A549 (cell line): ENCODE results near the gene MROH9. TPM values are rescaled to one million over a fixed set of nuclear protein-coding genes. Genes with fewer than 3 reads are reported as not detected.

ENCODE experiments used
- ATAC-seq, 2 experiments: fragments of 200-7000 bp in 1 of 2; fragments of >200 bp in 1 of 2; cut with Nextera tagmentation in 1 of 2; cut with Tn5 transposase in 1 of 2; 3 replicates each; pipeline versions ENCODE4 v1.8.0 to v1.9.1; 2018 to 2020; ENCODE audit warnings: mild to moderate bottlenecking in 1 of 2, moderate library complexity in 1 of 2
- CTCF ChIA-PET: fragments of 300-600 bp; sonication (Branson Sonifier 250); formaldehyde crosslinking; extraction: SDS; loops from one replicate; lab custom pipeline; 2021; ENCODE audit warnings: antibody characterized with exemption, inconsistent platforms; lab: Yijun Ruan, JAX
- POLR2A ChIA-PET: fragments of 350-600 bp; formaldehyde crosslinking; extraction: SDS; loops from one replicate; lab custom pipeline; 2021; ENCODE audit warnings: antibody characterized with exemption, inconsistent platforms; lab: Yijun Ruan, JAX
- DNase-seq, 2 experiments: peaks; one replicate each; pipeline versions ENCODE4 v3.0.0 to v3.0.0-alpha.2; 2011 to 2016; ENCODE audit warnings: low read depth in 1 of 2, low spot score in 1 of 2
- FAIRE-seq: peaks from 2 replicates; lab custom pipeline; 2011; peaks lifted over from hg19 to GRCh38; lab: Jason Lieb, UNC
- H3K27ac ChIP-seq, 2 experiments: fragments of >200 bp; sonication (Bioruptor Twin); formaldehyde crosslinking; 3 replicates each; pipeline ENCODE4 v1.5.1; 2016 to 2017
- H3K4me1 ChIP-seq: fragments of >200 bp; sonication (Bioruptor Twin); formaldehyde crosslinking; 3 replicates; pipeline ENCODE4 v1.6.1; 2016
- H3K4me2 ChIP-seq: fragments of >200 bp; sonication (Bioruptor Twin); formaldehyde crosslinking; 3 replicates; pipeline ENCODE4 v1.6.1; 2016
- H3K4me3 ChIP-seq: fragments of >200 bp; sonication (Bioruptor Twin); formaldehyde crosslinking; 3 replicates; pipeline ENCODE4 v1.5.1; 2016
- H3K9me3 ChIP-seq: fragments of >200 bp; sonication (Bioruptor Twin); formaldehyde crosslinking; 3 replicates; pipeline ENCODE4 v1.6.1; 2016
- CBX2 ChIP-seq: fragments of 200-600 bp; sonication (generic); IDR thresholded peaks from 2 replicates; pipeline ENCODE4 v1.6.1; 2016; ENCODE audit warnings: low read depth, mild to moderate bottlenecking, borderline replicate concordance
- CEBPB ChIP-seq, 2 experiments: fragments of >200 bp in 1 of 2; sonication (Bioruptor Twin) in 1 of 2; formaldehyde crosslinking in 1 of 2; IDR thresholded peaks; 2 replicates each; pipeline ENCODE4 v1.6.1; 2012 to 2016
- CHD4 ChIP-seq: fragments of 200-600 bp; sonication (generic); IDR thresholded peaks from 2 replicates; pipeline ENCODE4 v1.6.1; 2016; ENCODE audit warnings: antibody characterized with exemption, mild to moderate bottlenecking, borderline replicate concordance
- ELK1 ChIP-seq: fragments of 150-350 bp; IDR thresholded peaks from 2 replicates; pipeline ENCODE4 v1.6.1; 2014; ENCODE audit warnings: low read depth, mild to moderate bottlenecking, low read length
- EP300 ChIP-seq, 2 experiments: fragments of >200 bp; sonication (Bioruptor Twin); formaldehyde crosslinking; IDR thresholded peaks; 2 replicates in 1 of 2; 3 replicates in 1 of 2; pipeline ENCODE4 v1.6.1; 2016 to 2017
- HEYL ChIP-seq: fragments of 250-450 bp; sonication (Bioruptor Pico); IDR thresholded peaks from 2 replicates; pipeline ENCODE4 v1.8.0; 2021; ENCODE audit warnings: mild to moderate bottlenecking, moderate library complexity
- HOXB5 ChIP-seq: fragments of 250-450 bp; sonication (Bioruptor Pico); IDR thresholded peaks from 2 replicates; pipeline ENCODE4 v1.5.0; 2020; ENCODE audit warnings: mild to moderate bottlenecking, moderate library complexity
- JUNB ChIP-seq: fragments of >200 bp; sonication (Bioruptor Twin); formaldehyde crosslinking; IDR thresholded peaks from 2 replicates; pipeline ENCODE4 v1.6.1; 2016
- MAFK ChIP-seq: fragments of 450-650 bp; IDR thresholded peaks from 2 replicates; pipeline ENCODE4 v1.6.1; 2014; ENCODE audit not compliant: partially characterized antibody
- MAX ChIP-seq: IDR thresholded peaks from 2 replicates; pipeline ENCODE4 v1.6.1; 2012
- NFE2L2 ChIP-seq: fragments of 150-350 bp; conservative IDR thresholded peaks from 2 replicates; pipeline ENCODE4 v1.6.1; 2014; ENCODE audit warnings: low read length
- TP53 ChIP-seq: fragments of 250-450 bp; sonication (Bioruptor Pico); IDR thresholded peaks from 2 replicates; pipeline ENCODE4 v1.5.0; 2021; ENCODE audit warnings: mild to moderate bottlenecking, moderate library complexity
- USF2 ChIP-seq: fragments of 450-650 bp; IDR thresholded peaks from 2 replicates; pipeline ENCODE4 v1.6.1; 2014; ENCODE audit warnings: antibody characterized with exemption
- ZFP36 ChIP-seq: fragments of 450-650 bp; IDR thresholded peaks from 2 replicates; pipeline ENCODE4 v1.6.1; 2014; ENCODE audit warnings: borderline replicate concordance; ENCODE audit not compliant: partially characterized antibody
- WGBS: methylation state at CpG from one replicate; pipeline ENCODE4 v1.1.6; 2017; ENCODE audit errors: missing lambda C conversion rate; 5-methylcytosine and 5-hydroxymethylcytosine counted together
- polyA plus RNA-seq, 4 experiments: library from polyadenylated mRNA; depleted of rRNA in 3 of 4; stranded (reverse); fragments of >200 nt; fragmentation: RNase III in 1 of 4; extraction: RNeasy Plus Mini Kit Qiagen cat#74134 plus additional on column Dnase treatment in 1 of 4; gene quantifications; 2 replicates in 3 of 4; 3 replicates in 1 of 4; pipeline ENCODE4 v1.2.3, GENCODE V29; 2011 to 2017

The MROH9 gene
- polyA plus RNA-seq, 2 of the 4 experiments (the other 2 are of a cell fraction), result not detected

GRCh38 chr1:170993151-170993550, 57.8 kb downstream of the MROH9 start:
- Histone ChIP-seq H3K4me2 (no peak overlapping the region), H3K27ac (no peak overlapping the region)
- CTCF ChIA-PET, result interaction anchor here (2.1 kb wide), 1 partner anchor 26 kb away, joined by 5 read pairs; no protein-coding TSS in a partner anchor
- no peak for TF ChIP-seq HEYL (CRISPR knock-in tag)
- no peak for TF ChIP-seq EP300 (IDR thresholded peaks at IDR 0.05)
- TF ChIP-seq, all 56 proteins: peak for 0
- DNase-seq (no peak), FAIRE-seq (no peak), ATAC-seq (no peak)
- Histone ChIP-seq H3K9me3 (no peaks in the 10 kb centered on the region), H3K4me1 (no peaks in the 10 kb centered on the region), H3K4me3 (no peak overlapping the region)
- POLR2A ChIA-PET, result no interaction called here

- H3K4me3 ChIP-seq, result no peak overlapping the region
- TF ChIP-seq JUNB (no peak), MAFK (peak; percentile 40), HOXB5 (CRISPR knock-in tag) (no peak), ZFP36 (no peak), TP53 (CRISPR knock-in tag) (no peak), ELK1 (no peak)
- ATAC-seq (no peak), DNase-seq (no peak), FAIRE-seq (no peak)
- no peaks in the 10 kb centered on the region for H3K9me3 ChIP-seq
- no peak overlapping the region for H3K4me2 ChIP-seq
- ChIA-PET POLR2A (no interaction called here), CTCF (no interaction called here)
- no peaks in the 10 kb centered on the region for H3K4me1 ChIP-seq
- whole genome bisulfite sequencing, result 95% methylated on average over 1 of the region's 1 CpG
- H3K27ac ChIP-seq, result no peak overlapping the region
Observed at GRCh38 chr1:170993717-170994116, 58.4 kb downstream of the MROH9 start.

GRCh38 chr1:171014880-171015279, 79.5 kb downstream of the MROH9 start:
- H3K9me3 ChIP-seq, result no peaks in the 10 kb centered on the region
- WGBS, result 2% methylated on average over 4 of the region's 4 CpGs
- ATAC-seq, result no peak
- no peak overlapping the region for H3K27ac ChIP-seq
- POLR2A ChIA-PET, result no interaction called here
- TF ChIP-seq CBX2 (no peak), MAFK (peak; percentile 95)
- no peak overlapping the region for H3K4me3 ChIP-seq
- CTCF ChIA-PET, result no interaction called here
- no peak overlapping the region for H3K4me2 ChIP-seq
- H3K4me1 ChIP-seq, result no peaks in the 10 kb centered on the region
- no peak for DNase-seq
- FAIRE-seq, result no peak

GRCh38 chr1:171017426-171017825, 82.1 kb downstream of the MROH9 start:
- no peaks in the 10 kb centered on the region for H3K4me1 ChIP-seq
- no peak overlapping the region for H3K4me3 ChIP-seq
- WGBS, result 0% methylated on average over 2 of the region's 2 CpGs
- no peak for TF ChIP-seq CEBPB (IDR thresholded peaks at IDR 0.05)
- TF ChIP-seq, all 56 proteins: peak for 0
- no peak for FAIRE-seq
- no peak overlapping the region for H3K4me2 ChIP-seq
- H3K9me3 ChIP-seq, result no peaks in the 10 kb centered on the region; the same call in 2 of the 3 replicates
- ChIA-PET POLR2A (no interaction called here), CTCF (no interaction called here)
- H3K27ac ChIP-seq, result no peak overlapping the region
- DNase-seq, result no peak
- ATAC-seq, result no peak

GRCh38 chr1:171019971-171020370, 84.6 kb downstream of the MROH9 start:
- H3K9me3 ChIP-seq, result no peaks in the 10 kb centered on the region; the same call in 2 of the 3 replicates
- DNase-seq (no peak), FAIRE-seq (no peak), ATAC-seq (no peak)
- 4% methylated on average over 4 of the region's 4 CpGs for WGBS
- no peak overlapping the region for H3K4me3 ChIP-seq
- CTCF ChIA-PET, result interaction anchor here (0.6 kb wide), 1 partner anchor 9 kb away, joined by 7 read pairs; no protein-coding TSS in a partner anchor
- TF ChIP-seq USF2, result no peak
- no peak for TF ChIP-seq JUNB
- no peak for TF ChIP-seq NFE2L2
- no peak for TF ChIP-seq CHD4
- TF ChIP-seq CEBPB (IDR thresholded peaks at IDR 0.05), result no peak
- TF ChIP-seq MAX, result no peak
- POLR2A ChIA-PET, result no interaction called here
- H3K4me1 ChIP-seq, result no peaks in the 10 kb centered on the region
- H3K4me2 ChIP-seq, result no peak overlapping the region
- no peak overlapping the region for H3K27ac ChIP-seq
